COLO668 (cell line): Measurements from ENCODE around the gene B9D1.

Source experiments
- DNase-seq: peaks from one replicate; lab custom pipeline; 2025; ENCODE audit not compliant: unreplicated experiment; lab: John Stamatoyannopoulos, UW

The B9D1 gene

GRCh38 chr17:19341211-19341631 is 21.3 kb downstream of the B9D1 start:
- no peak for DNase-seq

GRCh38 chr17:19339341-19339815 is 23.1 kb downstream of the B9D1 start:
- DNase-seq = no peak

GRCh38 chr17:19338031-19338990 is 24.2 kb downstream of the B9D1 start:
- DNase-seq = peak; percentile 38

- no peak for DNase-seq
Measured at GRCh38 chr17:19337712-19338023, 24.9 kb downstream of the B9D1 start.

GRCh38 chr17:19336938-19337711 is 25.4 kb downstream of the B9D1 start:
- DNase-seq = no peak

- no peak for DNase-seq
Measured at GRCh38 chr17:19335951-19336631, 26.4 kb downstream of the B9D1 start.

GRCh38 chr17:19334331-19334730 is 28.2 kb downstream of the B9D1 start:
- DNase-seq = no peak

- DNase-seq = no peak
Measured at GRCh38 chr17:19333736-19334290, 28.7 kb downstream of the B9D1 start.

GRCh38 chr17:19333132-19333440 is 29.4 kb downstream of the B9D1 start:
- no peak for DNase-seq

GRCh38 chr17:19332371-19333131 is 30.0 kb downstream of the B9D1 start:
- peak; percentile 7 for DNase-seq

GRCh38 chr17:19331543-19332245 is 30.8 kb downstream of the B9D1 start:
- DNase-seq = no peak

- no peak for DNase-seq
Measured at GRCh38 chr17:19331134-19331533, 31.4 kb downstream of the B9D1 start.

GRCh38 chr17:19330271-19330670 is 32.3 kb downstream of the B9D1 start:
- no peak for DNase-seq

GRCh38 chr17:19329839-19330238 is 32.7 kb downstream of the B9D1 start:
- no peak for DNase-seq

GRCh38 chr17:19329136-19329535 is 33.4 kb downstream of the B9D1 start:
- no peak for DNase-seq

- no peak for DNase-seq
Measured at GRCh38 chr17:19328441-19329061, 34.0 kb downstream of the B9D1 start.

GRCh38 chr17:19327031-19327783 is 35.3 kb downstream of the B9D1 start:
- DNase-seq = no peak

GRCh38 chr17:19325542-19325941 is 37.0 kb downstream of the B9D1 start:
- DNase-seq = no peak

GRCh38 chr17:19322861-19323260 is 39.7 kb downstream of the B9D1 start:
- DNase-seq = no peak
